A549 (cell line): ENCODE measurements around the gene MSI2. TPM values are rescaled to one million over a fixed set of nuclear protein-coding genes. Genes with fewer than 3 reads are reported as not detected.

ENCODE experiments used
- ATAC-seq, 2 experiments: fragments of 200-7000 bp in 1 of 2; fragments of >200 bp in 1 of 2; cut with Nextera tagmentation in 1 of 2; cut with Tn5 transposase in 1 of 2; 3 replicates each; pipeline versions ENCODE4 v1.8.0 to v1.9.1; 2018 to 2020; ENCODE audit warnings: mild to moderate bottlenecking in 1 of 2, moderate library complexity in 1 of 2
- CTCF ChIA-PET: fragments of 300-600 bp; sonication (Branson Sonifier 250); formaldehyde crosslinking; extraction: SDS; loops from one replicate; lab custom pipeline; 2021; ENCODE audit warnings: antibody characterized with exemption, inconsistent platforms; lab: Yijun Ruan, JAX
- POLR2A ChIA-PET: fragments of 350-600 bp; formaldehyde crosslinking; extraction: SDS; loops from one replicate; lab custom pipeline; 2021; ENCODE audit warnings: antibody characterized with exemption, inconsistent platforms; lab: Yijun Ruan, JAX
- DNase-seq, 2 experiments: peaks; one replicate each; pipeline versions ENCODE4 v3.0.0 to v3.0.0-alpha.2; 2011 to 2016; ENCODE audit warnings: low read depth in 1 of 2, low spot score in 1 of 2
- FAIRE-seq: peaks from 2 replicates; lab custom pipeline; 2011; peaks lifted over from hg19 to GRCh38; lab: Jason Lieb, UNC
- H3K27ac ChIP-seq, 2 experiments: fragments of >200 bp; sonication (Bioruptor Twin); formaldehyde crosslinking; 3 replicates each; pipeline ENCODE4 v1.5.1; 2016 to 2017
- H3K4me1 ChIP-seq: fragments of >200 bp; sonication (Bioruptor Twin); formaldehyde crosslinking; 3 replicates; pipeline ENCODE4 v1.6.1; 2016
- H3K4me2 ChIP-seq: fragments of >200 bp; sonication (Bioruptor Twin); formaldehyde crosslinking; 3 replicates; pipeline ENCODE4 v1.6.1; 2016
- H3K4me3 ChIP-seq: fragments of >200 bp; sonication (Bioruptor Twin); formaldehyde crosslinking; 3 replicates; pipeline ENCODE4 v1.5.1; 2016
- H3K9me3 ChIP-seq: fragments of >200 bp; sonication (Bioruptor Twin); formaldehyde crosslinking; 3 replicates; pipeline ENCODE4 v1.6.1; 2016
- BCL3 ChIP-seq: fragments of >200 bp; sonication (Bioruptor Twin); formaldehyde crosslinking; IDR thresholded peaks from 3 replicates; pipeline ENCODE4 v1.6.1; 2016
- CBX8 ChIP-seq: fragments of 200-600 bp; sonication (generic); IDR thresholded peaks from 2 replicates; pipeline ENCODE4 v1.6.1; 2016
- CHD2 ChIP-seq: fragments of 150-350 bp; IDR thresholded peaks from 2 replicates; pipeline ENCODE4 v1.6.1; 2014; ENCODE audit warnings: low read length; ENCODE audit not compliant: partially characterized antibody
- EHMT2 ChIP-seq: fragments of 200-600 bp; sonication (generic); IDR thresholded peaks from 2 replicates; pipeline ENCODE4 v1.6.1; 2016; ENCODE audit warnings: antibody characterized with exemption, low read depth, mild to moderate bottlenecking, moderate library complexity
- ESRRA ChIP-seq: fragments of 150-350 bp; IDR thresholded peaks from 2 replicates; pipeline ENCODE4 v1.6.1; 2014; ENCODE audit warnings: mild to moderate bottlenecking, low read length, borderline replicate concordance
- HOXB5 ChIP-seq: fragments of 250-450 bp; sonication (Bioruptor Pico); IDR thresholded peaks from 2 replicates; pipeline ENCODE4 v1.5.0; 2020; ENCODE audit warnings: mild to moderate bottlenecking, moderate library complexity
- JUN ChIP-seq, 2 experiments: fragments of >200 bp; sonication (Bioruptor Twin); formaldehyde crosslinking; IDR thresholded peaks; 2 replicates in 1 of 2; 3 replicates in 1 of 2; pipeline ENCODE4 v1.6.1; 2016 to 2017
- JUNB ChIP-seq: fragments of >200 bp; sonication (Bioruptor Twin); formaldehyde crosslinking; IDR thresholded peaks from 2 replicates; pipeline ENCODE4 v1.6.1; 2016
- MAX ChIP-seq: IDR thresholded peaks from 2 replicates; pipeline ENCODE4 v1.6.1; 2012
- PHF8 ChIP-seq: fragments of 200-600 bp; sonication (generic); IDR thresholded peaks from 2 replicates; pipeline ENCODE4 v1.6.1; 2016; ENCODE audit warnings: low read depth, mild to moderate bottlenecking, antibody characterized with exemption, moderate library complexity, borderline replicate concordance
- POLR2AphosphoS2 ChIP-seq: conservative IDR thresholded peaks from 2 replicates; pipeline ENCODE4 v1.6.1; 2012; ENCODE audit warnings: low read length, improper control_type of control experiment, inconsistent platforms
- RCOR1 ChIP-seq: fragments of 150-350 bp; IDR thresholded peaks from 2 replicates; pipeline ENCODE4 v1.6.1; 2014; ENCODE audit warnings: antibody characterized with exemption, low read length, low read depth
- RNF2 ChIP-seq: fragments of 200-600 bp; sonication (generic); IDR thresholded peaks from 2 replicates; pipeline ENCODE4 v1.6.1; 2016; ENCODE audit warnings: low read depth, mild to moderate bottlenecking, antibody characterized with exemption, moderate library complexity, borderline replicate concordance
- ZC3H11A ChIP-seq: fragments of 450-650 bp; IDR thresholded peaks from 2 replicates; pipeline ENCODE4 v1.6.1; 2014; ENCODE audit warnings: antibody characterized with exemption, mild to moderate bottlenecking
- ZNF302 ChIP-seq: fragments of 250-450 bp; sonication (Bioruptor Pico); IDR thresholded peaks from 2 replicates; pipeline ENCODE4 v1.9.0; 2021; ENCODE audit warnings: inconsistent platforms, mild to moderate bottlenecking, moderate library complexity
- WGBS: methylation state at CpG from one replicate; pipeline ENCODE4 v1.1.6; 2017; ENCODE audit errors: missing lambda C conversion rate; 5-methylcytosine and 5-hydroxymethylcytosine counted together
- polyA plus RNA-seq, 4 experiments: library from polyadenylated mRNA; depleted of rRNA in 3 of 4; stranded (reverse); fragments of >200 nt; fragmentation: RNase III in 1 of 4; extraction: RNeasy Plus Mini Kit Qiagen cat#74134 plus additional on column Dnase treatment in 1 of 4; gene quantifications; 2 replicates in 3 of 4; 3 replicates in 1 of 4; pipeline ENCODE4 v1.2.3, GENCODE V29; 2011 to 2017
- TF ChIP-seq, protein P1 (sequence below): fragments of 250-450 bp; sonication (Bioruptor Pico); IDR thresholded peaks from 2 replicates; pipeline ENCODE4 v1.5.0; 2020; ENCODE audit warnings: low read depth, mild to moderate bottlenecking, moderate library complexity
- TF ChIP-seq, protein P2 (sequence below): fragments of >200 bp; sonication (Bioruptor Twin); formaldehyde crosslinking; IDR thresholded peaks from 2 replicates; pipeline ENCODE4 v1.6.1; 2016

Gene MSI2
- polyA plus RNA-seq, 2 of the 4 experiments (the other 2 are of a cell fraction) = 43.6 to 44.4 TPM

- TF ChIP-seq, protein P1, sequence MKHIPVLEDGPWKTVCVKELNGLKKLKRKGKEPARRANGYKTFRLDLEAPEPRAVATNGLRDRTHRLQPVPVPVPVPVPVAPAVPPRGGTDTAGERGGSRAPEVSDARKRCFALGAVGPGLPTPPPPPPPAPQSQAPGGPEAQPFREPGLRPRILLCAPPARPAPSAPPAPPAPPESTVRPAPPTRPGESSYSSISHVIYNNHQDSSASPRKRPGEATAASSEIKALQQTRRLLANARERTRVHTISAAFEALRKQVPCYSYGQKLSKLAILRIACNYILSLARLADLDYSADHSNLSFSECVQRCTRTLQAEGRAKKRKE (CRISPR knock-in tag) = no peak
- TF ChIP-seq RCOR1 (no peak), ZC3H11A (no peak), RNF2 (no peak), JUN (IDR thresholded peaks at IDR 0.05) (no peak)
- TF ChIP-seq, all 56 proteins: peak for 4
These were observed 13.1 kb upstream of the MSI2 start (continued) for GRCh38 chr17:57243171-57243622.

GRCh38 chr17:57245786-57246185, 10.5 kb upstream of the MSI2 start:
- peaks cover 8% of the 10 kb centered on the region; the same call in 1 of the 3 replicates for H3K4me1 ChIP-seq
- no peak overlapping the region for H3K4me3 ChIP-seq
- no peak for FAIRE-seq
- no peak for ATAC-seq
- ChIA-PET CTCF (interaction anchor here (0.8 to 1.1 kb wide), 2 partner anchors 12 to 502 kb away, joined by 3 to 4 read pairs; no protein-coding TSS in a partner anchor), POLR2A (no interaction called here)
- DNase-seq = no peak
- TF ChIP-seq JUNB (no peak), RCOR1 (no peak), ESRRA (no peak), MAX (no peak), CHD2 (no peak), HOXB5 (CRISPR knock-in tag) (no peak)
- TF ChIP-seq, protein P1 (CRISPR knock-in tag) = no peak
- H3K27ac ChIP-seq = no peak overlapping the region
- H3K4me2 ChIP-seq = no peak overlapping the region
- WGBS = 85% methylated on average over 10 of the region's 10 CpGs
- peaks cover 17% of the 10 kb centered on the region; the same call in 2 of the 3 replicates for H3K9me3 ChIP-seq

- Histone ChIP-seq H3K4me2 (no peak overlapping the region), H3K27ac (no peak overlapping the region), H3K9me3 (peaks cover 19% of the 10 kb centered on the region; the same call in 2 of the 3 replicates), H3K4me1 (peaks cover 8% of the 10 kb centered on the region; the same call in 1 of the 3 replicates), H3K4me3 (no peak overlapping the region)
- WGBS = 91% methylated on average over 3 of the region's 3 CpGs
- TF ChIP-seq PHF8 (no peak), BCL3 (no peak), CBX8 (no peak), EHMT2 (no peak), ZNF302 (CRISPR knock-in tag) (no peak), POLR2AphosphoS2 (no peak), ZC3H11A (no peak), JUN (IDR thresholded peaks at IDR 0.05) (no peak)
- TF ChIP-seq, protein P1 (CRISPR knock-in tag) = no peak
- TF ChIP-seq, protein P2, sequence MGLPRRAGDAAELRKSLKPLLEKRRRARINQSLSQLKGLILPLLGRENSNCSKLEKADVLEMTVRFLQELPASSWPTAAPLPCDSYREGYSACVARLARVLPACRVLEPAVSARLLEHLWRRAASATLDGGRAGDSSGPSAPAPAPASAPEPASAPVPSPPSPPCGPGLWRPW = no peak
- DNase-seq (no peak), FAIRE-seq (no peak), ATAC-seq (no peak)
- CTCF ChIA-PET = interaction anchor here (0.8 to 1.4 kb wide), 4 partner anchors 12 to 501 kb away, joined by 3 to 4 read pairs (median 4); no protein-coding TSS in a partner anchor
- POLR2A ChIA-PET = no interaction called here
These were observed 10.1 kb upstream of the MSI2 start for GRCh38 chr17:57246257-57246656.
